Activated CD4-positive, alpha-beta memory T cell treated with anti-CD3 and anti-CD28 coated beads, Interleukin-2, amount 10 ng/mL, durations not matched to agents 7 days and 5 days (primary cell): Measurements from ENCODE around the gene ABCC1. TPM values are rescaled to one million over a fixed set of nuclear protein-coding genes. Genes with fewer than 3 reads are reported as not detected.
"Not testable (repeated sequence)": the region's sequence is repeated elsewhere in the genome, so short reads cannot be mapped to it uniquely, and the experiment has no call there.

Experiments used
- CTCF ChIA-PET: fragments of 350-600 bp; sonication (Branson Sonifier 250); formaldehyde crosslinking; loops from one replicate; lab custom pipeline; 2021; ENCODE audit warnings: antibody characterized with exemption, inconsistent platforms; lab: Charles Lee
- POLR2A ChIA-PET: fragments of 350-600 bp; sonication (Branson Sonifier 250); formaldehyde crosslinking; loops from one replicate; lab custom pipeline; 2021; ENCODE audit warnings: antibody characterized with exemption; lab: Charles Lee
- DNase-seq: peaks from one replicate; pipeline ENCODE4 v3.0.0-alpha.2; 2020
- H3K27ac Mint-ChIP-seq: one replicate; pipeline ENCODE4 v1.8.0; 2021; ENCODE audit warnings: mild to moderate bottlenecking, mixed read lengths
- H3K27me3 Mint-ChIP-seq: one replicate; pipeline ENCODE4 v1.8.0; 2021; ENCODE audit warnings: mixed read lengths
- H3K36me3 Mint-ChIP-seq: one replicate; pipeline ENCODE4 v1.8.0; 2021; ENCODE audit warnings: low read depth, mixed read lengths
- H3K4me1 Mint-ChIP-seq: one replicate; pipeline ENCODE4 v1.8.0; 2021; ENCODE audit warnings: mixed read lengths
- H3K4me3 Mint-ChIP-seq: one replicate; pipeline ENCODE4 v1.8.0; 2021; ENCODE audit warnings: mild to moderate bottlenecking, mixed read lengths
- H3K9me3 Mint-ChIP-seq: one replicate; pipeline ENCODE4 v1.8.0; 2021; ENCODE audit warnings: mixed read lengths
- total RNA-seq, 2 experiments: library from RNA; stranded (reverse); gene quantifications; one replicate each; pipeline ENCODE4 v1.2.3, GENCODE V29; 2021

The ABCC1 gene
- total RNA-seq, 2 experiments from 2014 or later: 41.4 to 44.2 TPM

DNA sequence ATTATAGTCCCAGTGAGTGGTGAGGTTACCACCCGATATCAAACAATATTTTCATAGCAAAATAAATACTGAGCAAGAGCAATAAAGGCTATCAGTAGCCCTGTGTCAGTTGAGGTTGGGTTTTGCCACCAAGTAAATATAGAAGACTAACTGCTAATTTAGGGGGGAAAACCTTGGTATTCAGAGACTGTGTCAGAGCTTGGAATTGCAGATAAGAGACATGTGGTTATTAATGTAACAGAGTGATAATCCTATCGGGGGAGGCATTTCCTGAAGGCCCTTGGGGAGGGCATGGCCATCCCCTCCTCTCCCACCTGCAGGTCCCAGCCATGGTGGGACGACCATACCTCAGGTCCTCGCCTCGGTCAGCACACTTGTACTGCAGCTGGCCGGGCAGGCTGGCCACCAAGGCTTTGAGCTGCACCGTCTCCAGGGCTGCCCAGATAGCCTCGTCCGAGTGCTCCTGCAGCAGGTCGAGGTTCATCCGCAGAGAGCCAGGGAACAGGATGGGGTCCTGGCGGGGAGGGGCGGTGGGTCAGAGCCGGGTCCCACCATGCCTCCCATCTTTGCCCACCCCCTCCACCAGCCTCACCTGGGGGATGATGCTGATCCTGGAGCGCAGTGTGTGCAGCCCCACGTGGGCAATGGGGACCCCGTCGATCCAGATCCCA lies 205.0 kb downstream of the ABCC1 start:
- Mint-ChIP-seq H3K36me3 (no peaks in the 10 kb centered on the region), H3K9me3 (peaks cover 12% of the 10 kb centered on the region), H3K27ac (no peak overlapping the region), H3K27me3 (peaks cover 2% of the 10 kb centered on the region), H3K4me3 (no peak overlapping the region), H3K4me1 (no peaks in the 10 kb centered on the region)
- ChIA-PET CTCF (no interaction called here), POLR2A (no interaction called here)
- no peak for DNase-seq

DNA sequence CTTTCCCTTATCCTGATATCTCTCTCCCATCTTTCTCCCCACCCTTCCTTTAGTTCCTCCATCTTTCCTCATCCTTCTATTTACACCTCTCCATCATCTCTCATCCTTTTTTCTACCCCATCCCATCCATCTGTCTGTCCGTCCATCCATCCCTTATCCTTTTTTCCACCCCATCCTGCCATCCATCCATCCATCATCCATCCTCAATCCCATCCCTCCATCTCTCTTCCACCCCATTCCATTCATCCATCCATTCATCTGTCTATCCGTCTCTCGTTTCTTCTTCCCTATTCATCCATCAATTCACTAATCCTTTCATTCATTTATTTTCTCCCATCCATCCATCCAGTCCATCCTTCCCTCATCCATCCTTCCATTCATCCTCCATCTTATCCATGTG lies 205.8 kb downstream of the ABCC1 start:
- POLR2A ChIA-PET: no interaction called here
- CTCF ChIA-PET: no interaction called here
- H3K9me3 Mint-ChIP-seq: peaks cover 17% of the 10 kb centered on the region
- no peaks in the 10 kb centered on the region for H3K4me1 Mint-ChIP-seq
- no peaks in the 10 kb centered on the region for H3K36me3 Mint-ChIP-seq
- H3K27ac Mint-ChIP-seq: no peak overlapping the region
- DNase-seq: no peak
- H3K4me3 Mint-ChIP-seq: no peak overlapping the region
- peaks cover 2% of the 10 kb centered on the region for H3K27me3 Mint-ChIP-seq

DNA sequence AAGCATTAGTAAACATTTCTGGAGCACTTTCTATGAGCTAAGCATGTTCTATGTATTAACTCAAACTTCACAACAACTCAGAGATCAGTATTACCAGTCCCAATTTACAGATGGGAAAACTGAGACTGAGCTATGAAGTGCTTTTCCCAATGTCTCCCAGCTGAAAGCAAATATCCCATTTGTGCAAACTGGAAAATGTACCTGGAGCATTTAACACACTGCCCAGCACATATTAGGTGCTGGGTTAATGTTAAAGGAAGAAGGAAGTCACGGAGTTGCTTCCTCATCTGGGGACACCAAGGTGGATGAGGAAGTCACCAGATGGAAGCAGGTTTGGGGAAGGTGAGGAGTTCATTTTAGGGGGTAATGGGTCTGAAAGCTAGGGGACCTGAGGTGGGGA lies 207.8 kb downstream of the ABCC1 start:
- no peak overlapping the region for H3K4me3 Mint-ChIP-seq
- H3K4me1 Mint-ChIP-seq: no peaks in the 10 kb centered on the region
- H3K36me3 Mint-ChIP-seq: no peaks in the 10 kb centered on the region
- ChIA-PET POLR2A (no interaction called here), CTCF (no interaction called here)
- no peak for DNase-seq
- peaks cover 5% of the 10 kb centered on the region for H3K27me3 Mint-ChIP-seq
- H3K9me3 Mint-ChIP-seq: peaks cover 17% of the 10 kb centered on the region
- H3K27ac Mint-ChIP-seq: no peak overlapping the region

DNA sequence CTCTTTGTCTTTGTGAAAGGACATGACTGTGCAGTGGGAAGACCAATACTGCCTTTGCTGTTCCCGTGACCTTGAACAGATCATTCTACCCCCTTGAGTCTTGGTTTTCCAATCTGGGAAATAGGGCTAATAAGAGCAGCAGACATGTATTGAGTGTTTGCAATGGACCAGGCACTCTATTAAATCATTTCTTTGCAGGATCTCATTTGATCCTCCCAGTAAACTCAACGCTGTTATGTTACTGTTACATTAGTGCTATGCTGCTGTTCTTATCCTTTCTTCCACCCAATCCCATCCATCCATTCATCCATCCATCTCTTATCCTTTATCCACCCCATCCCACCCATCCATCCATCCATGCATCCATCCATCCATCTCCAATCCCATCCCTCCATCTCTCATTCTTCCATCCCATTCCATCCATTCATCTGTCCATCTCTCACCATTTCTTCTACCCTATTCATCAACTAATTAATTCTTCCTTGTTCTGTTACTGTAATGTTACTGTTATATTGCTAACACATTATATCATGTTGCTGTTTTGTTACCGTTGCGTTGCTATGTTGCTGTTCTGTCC lies 208.8 kb downstream of the ABCC1 start:
- peaks cover 5% of the 10 kb centered on the region for H3K27me3 Mint-ChIP-seq
- no peaks in the 10 kb centered on the region for H3K36me3 Mint-ChIP-seq
- peaks cover 17% of the 10 kb centered on the region for H3K9me3 Mint-ChIP-seq
- no peaks in the 10 kb centered on the region for H3K4me1 Mint-ChIP-seq
- ChIA-PET POLR2A (no interaction called here), CTCF (no interaction called here)
- DNase-seq: no peak
- no peak overlapping the region for H3K4me3 Mint-ChIP-seq
- H3K27ac Mint-ChIP-seq: no peak overlapping the region

DNA sequence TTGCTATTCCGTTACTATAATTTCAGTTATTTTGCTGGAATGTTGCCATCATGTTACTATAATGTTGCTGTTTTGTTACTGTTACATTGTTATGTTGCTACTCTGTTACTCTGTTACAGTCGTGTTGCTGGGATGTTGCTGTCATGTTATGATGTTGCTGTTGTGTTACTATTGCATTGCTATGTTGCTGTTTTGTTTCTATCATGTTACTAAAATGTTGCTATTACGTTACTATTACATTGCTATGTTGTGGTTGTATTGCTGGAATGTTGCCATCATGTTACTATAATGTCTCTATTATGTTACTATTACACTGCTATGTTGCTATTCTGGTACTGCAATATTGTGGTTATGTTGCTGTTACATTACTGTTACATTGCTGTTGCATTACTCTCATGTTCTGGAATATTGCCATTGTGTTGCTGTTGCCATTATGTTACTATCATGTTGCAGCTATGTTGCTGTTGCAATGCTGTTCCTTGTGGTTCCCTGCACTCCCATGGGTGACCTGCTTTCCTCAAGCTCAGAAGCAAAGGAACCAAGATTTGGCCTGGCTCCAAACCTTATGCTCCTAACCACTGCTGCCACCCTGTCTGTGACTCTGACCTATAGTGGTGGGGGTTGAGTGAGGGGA lies 209.4 kb downstream of the ABCC1 start:
- H3K4me3 Mint-ChIP-seq: no peak overlapping the region
- H3K27me3 Mint-ChIP-seq: peaks cover 3% of the 10 kb centered on the region
- DNase-seq: no peak
- no peak overlapping the region for H3K27ac Mint-ChIP-seq
- ChIA-PET CTCF (no interaction called here), POLR2A (no interaction called here)
- peaks cover 17% of the 10 kb centered on the region for H3K9me3 Mint-ChIP-seq
- no peaks in the 10 kb centered on the region for H3K4me1 Mint-ChIP-seq
- H3K36me3 Mint-ChIP-seq: no peaks in the 10 kb centered on the region

DNA sequence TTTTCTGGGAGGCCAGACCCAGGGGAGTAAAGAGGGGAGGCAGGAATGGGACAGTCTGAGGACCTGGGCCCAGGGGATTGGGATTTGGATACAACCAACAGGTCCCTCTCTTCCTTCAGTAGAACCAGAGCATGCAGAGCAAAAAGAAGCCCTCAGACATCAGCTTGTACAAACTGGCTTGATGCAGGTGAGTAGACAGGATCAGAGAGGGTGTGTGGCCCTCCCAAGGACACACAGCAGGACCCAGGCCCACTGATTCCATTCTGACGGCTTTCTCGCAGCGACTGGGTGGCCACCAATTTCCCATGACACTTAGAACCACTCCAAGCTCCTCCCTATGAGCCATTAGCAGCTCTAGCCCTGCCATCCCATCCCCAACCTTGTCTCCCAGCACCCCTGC lies 210.2 kb downstream of the ABCC1 start:
- Mint-ChIP-seq H3K27me3 (peaks cover 3% of the 10 kb centered on the region), H3K4me3 (no peak overlapping the region), H3K27ac (no peak overlapping the region), H3K4me1 (no peaks in the 10 kb centered on the region), H3K9me3 (peaks cover 17% of the 10 kb centered on the region), H3K36me3 (no peaks in the 10 kb centered on the region)
- ChIA-PET POLR2A (no interaction called here), CTCF (no interaction called here)
- DNase-seq: no peak

DNA sequence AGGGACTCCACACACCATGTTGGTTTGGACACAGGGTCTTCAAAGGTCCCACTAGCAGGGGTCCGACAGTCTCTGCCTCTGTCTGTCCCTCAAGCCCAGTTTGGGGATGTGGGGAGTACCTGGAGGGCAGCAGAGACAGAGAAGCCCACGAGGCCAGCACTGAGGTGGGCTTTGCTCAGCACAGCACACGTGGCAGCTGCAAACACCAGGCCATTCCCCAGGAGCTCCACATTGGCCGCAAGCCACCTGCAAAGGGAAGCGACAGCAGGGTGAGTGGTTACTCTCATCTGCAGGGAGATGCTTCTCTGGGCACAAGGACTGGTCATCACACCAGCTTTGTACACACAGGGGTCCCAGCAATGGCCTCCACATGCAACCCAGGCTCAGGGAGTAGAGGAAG lies 211.9 kb downstream of the ABCC1 start:
- ChIA-PET POLR2A (no interaction called here), CTCF (interaction anchor here (0.6 kb wide), 1 partner anchor 407 kb away, joined by 3 read pairs; no protein-coding TSS in a partner anchor)
- Mint-ChIP-seq H3K9me3 (peaks cover 17% of the 10 kb centered on the region), H3K4me1 (no peaks in the 10 kb centered on the region), H3K4me3 (no peak overlapping the region), H3K27me3 (peaks cover 3% of the 10 kb centered on the region), H3K27ac (no peak overlapping the region), H3K36me3 (no peaks in the 10 kb centered on the region)
- DNase-seq: no peak

DNA sequence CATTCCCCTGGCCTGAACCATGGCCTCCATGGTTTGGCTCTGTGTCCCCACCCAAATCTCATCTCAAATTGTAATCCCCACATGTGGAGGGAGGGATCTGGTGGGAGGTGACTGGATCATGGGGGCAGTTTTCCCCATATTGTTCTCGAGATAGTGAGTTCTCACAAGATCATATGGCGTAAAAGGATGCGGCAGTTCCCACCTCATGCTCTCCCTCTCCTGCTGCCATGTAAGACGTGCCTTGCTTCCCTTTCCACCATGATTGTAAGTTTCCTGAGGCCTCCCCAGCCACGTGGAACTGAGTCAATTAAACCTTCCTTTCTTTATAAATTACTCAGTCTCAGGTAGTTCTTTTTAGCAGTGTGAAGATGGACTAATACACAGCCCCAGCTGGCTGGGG lies 212.4 kb downstream of the ABCC1 start:
- H3K36me3 Mint-ChIP-seq, POLR2A ChIA-PET, H3K4me1 Mint-ChIP-seq, H3K27me3 Mint-ChIP-seq, CTCF ChIA-PET, H3K4me3 Mint-ChIP-seq, DNase-seq, H3K27ac Mint-ChIP-seq: not testable (repeated sequence)
- peaks cover 17% of the 10 kb centered on the region for H3K9me3 Mint-ChIP-seq

DNA sequence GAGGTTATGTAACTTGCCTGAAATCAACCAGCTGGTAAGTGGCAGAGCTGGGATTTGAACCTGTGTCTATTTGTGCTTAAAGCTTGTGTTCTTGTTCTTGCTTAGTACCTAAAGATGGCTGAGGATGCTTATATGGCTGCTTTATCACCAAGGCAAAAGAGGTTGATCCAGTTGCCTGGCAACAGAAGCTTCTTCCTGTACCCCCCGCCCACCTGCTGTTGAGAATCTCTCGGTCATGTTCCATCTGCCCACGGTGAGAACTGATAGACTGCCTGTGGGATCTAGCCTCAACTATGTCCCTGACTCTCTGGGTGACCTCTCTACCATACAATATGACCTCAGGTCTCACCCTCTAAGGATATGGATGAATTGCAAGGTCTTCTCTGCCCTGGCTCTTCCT lies 213.2 kb downstream of the ABCC1 start:
- H3K4me1 Mint-ChIP-seq: no peaks in the 10 kb centered on the region
- H3K27ac Mint-ChIP-seq: no peak overlapping the region
- no peaks in the 10 kb centered on the region for H3K36me3 Mint-ChIP-seq
- no peak overlapping the region for H3K4me3 Mint-ChIP-seq
- no peak for DNase-seq
- peaks cover 3% of the 10 kb centered on the region for H3K27me3 Mint-ChIP-seq
- CTCF ChIA-PET: no interaction called here
- H3K9me3 Mint-ChIP-seq: peaks cover 17% of the 10 kb centered on the region
- POLR2A ChIA-PET: no interaction called here

DNA sequence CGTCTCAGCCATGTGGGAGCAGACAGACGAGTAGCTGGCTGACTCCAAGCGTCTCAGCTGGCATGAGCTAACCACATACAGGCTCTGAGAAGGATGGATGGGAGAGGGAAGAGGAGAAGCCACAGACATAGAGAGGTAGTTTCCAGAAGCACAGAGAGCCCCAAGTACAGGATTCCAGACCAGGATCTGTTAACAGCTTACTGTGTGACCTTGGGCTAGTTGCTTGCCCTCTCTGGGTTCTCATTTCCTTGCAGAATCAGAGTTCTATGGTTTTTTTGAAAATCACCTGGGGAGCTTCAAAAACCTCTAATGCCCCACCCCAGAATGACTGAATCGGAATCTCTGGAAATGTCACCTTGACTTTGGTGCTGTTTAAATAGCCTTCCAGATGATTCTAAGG lies 213.7 kb downstream of the ABCC1 start:
- no peaks in the 10 kb centered on the region for H3K4me1 Mint-ChIP-seq
- no peak overlapping the region for H3K27ac Mint-ChIP-seq
- CTCF ChIA-PET: no interaction called here
- H3K9me3 Mint-ChIP-seq: peaks cover 15% of the 10 kb centered on the region
- no peak overlapping the region for H3K4me3 Mint-ChIP-seq
- H3K36me3 Mint-ChIP-seq: no peaks in the 10 kb centered on the region
- no peak for DNase-seq
- POLR2A ChIA-PET: no interaction called here
- H3K27me3 Mint-ChIP-seq: peaks cover 3% of the 10 kb centered on the region

DNA sequence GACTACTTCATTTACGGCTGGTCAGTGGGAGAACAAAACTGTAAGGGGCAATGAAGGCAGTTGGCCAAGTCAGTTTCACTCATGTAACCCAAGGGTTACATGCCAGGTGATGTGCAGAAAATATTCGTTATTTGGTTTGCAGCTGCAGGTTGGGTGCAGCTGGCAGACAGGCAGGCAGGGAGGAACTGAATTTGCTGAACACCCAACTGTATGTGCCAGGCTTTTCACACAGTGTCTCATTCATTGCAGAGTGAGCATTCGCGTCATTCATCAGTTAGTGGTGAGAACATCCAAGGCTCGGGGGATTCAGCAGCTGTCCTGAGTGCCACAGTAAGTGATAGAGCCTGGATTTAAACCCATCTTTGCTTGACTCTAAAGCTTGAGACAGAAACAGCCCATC lies 214.2 kb downstream of the ABCC1 start:
- no peak overlapping the region for H3K27ac Mint-ChIP-seq
- no peak for DNase-seq
- peaks cover 11% of the 10 kb centered on the region for H3K9me3 Mint-ChIP-seq
- H3K4me1 Mint-ChIP-seq: no peaks in the 10 kb centered on the region
- H3K36me3 Mint-ChIP-seq: no peaks in the 10 kb centered on the region
- CTCF ChIA-PET: no interaction called here
- POLR2A ChIA-PET: no interaction called here
- no peak overlapping the region for H3K4me3 Mint-ChIP-seq
- H3K27me3 Mint-ChIP-seq: peaks cover 3% of the 10 kb centered on the region

DNA sequence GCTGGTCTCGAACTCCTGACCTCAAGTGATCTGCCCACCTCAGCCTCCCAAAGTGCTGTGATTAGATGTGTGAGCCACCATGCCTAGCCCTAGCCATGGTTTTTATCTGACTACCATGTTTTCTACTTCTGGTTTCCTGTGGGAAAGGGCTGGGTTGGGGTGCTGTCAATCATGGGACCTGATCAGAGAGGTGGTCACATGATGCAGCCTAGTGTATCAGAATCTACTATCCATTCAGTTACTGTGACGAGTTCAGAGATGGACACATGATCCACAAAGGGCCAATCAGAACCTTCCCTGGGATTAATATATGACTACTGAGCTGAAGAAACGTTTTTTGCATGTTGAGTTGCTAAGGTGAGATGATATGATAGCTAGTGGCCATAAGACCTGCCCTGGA lies 214.8 kb downstream of the ABCC1 start:
- H3K27ac Mint-ChIP-seq: no peak overlapping the region
- no peak overlapping the region for H3K4me3 Mint-ChIP-seq
- H3K9me3 Mint-ChIP-seq: peaks cover 5% of the 10 kb centered on the region
- ChIA-PET POLR2A (no interaction called here), CTCF (no interaction called here)
- no peak for DNase-seq
- H3K36me3 Mint-ChIP-seq: no peaks in the 10 kb centered on the region
- peaks cover 3% of the 10 kb centered on the region for H3K27me3 Mint-ChIP-seq
- H3K4me1 Mint-ChIP-seq: no peaks in the 10 kb centered on the region

DNA sequence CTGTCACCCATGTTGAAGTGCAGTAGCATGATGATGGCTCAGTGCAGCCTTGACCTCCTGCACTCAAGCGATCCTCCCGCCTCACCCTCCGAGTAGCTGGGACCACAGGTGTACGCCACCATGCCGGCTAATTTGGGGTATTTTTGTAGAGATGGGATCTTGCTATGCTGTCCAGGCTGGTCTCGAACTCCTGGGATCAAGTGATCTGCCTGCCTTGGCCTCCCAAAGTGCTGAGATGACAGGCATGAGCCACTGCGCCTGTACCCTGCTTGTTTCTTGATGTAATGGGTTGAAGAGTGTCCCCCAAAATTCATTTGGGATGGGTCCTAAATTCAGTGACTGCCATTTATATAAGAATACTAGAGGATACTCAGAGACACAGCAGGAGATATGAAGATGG lies 216.7 kb downstream of the ABCC1 start:
- H3K27me3 Mint-ChIP-seq: peaks cover 3% of the 10 kb centered on the region
- H3K4me3 Mint-ChIP-seq: no peak overlapping the region
- ChIA-PET POLR2A (no interaction called here), CTCF (no interaction called here)
- H3K4me1 Mint-ChIP-seq: no peaks in the 10 kb centered on the region
- no peaks in the 10 kb centered on the region for H3K9me3 Mint-ChIP-seq
- no peak for DNase-seq
- H3K27ac Mint-ChIP-seq: no peak overlapping the region
- H3K36me3 Mint-ChIP-seq: no peaks in the 10 kb centered on the region

DNA sequence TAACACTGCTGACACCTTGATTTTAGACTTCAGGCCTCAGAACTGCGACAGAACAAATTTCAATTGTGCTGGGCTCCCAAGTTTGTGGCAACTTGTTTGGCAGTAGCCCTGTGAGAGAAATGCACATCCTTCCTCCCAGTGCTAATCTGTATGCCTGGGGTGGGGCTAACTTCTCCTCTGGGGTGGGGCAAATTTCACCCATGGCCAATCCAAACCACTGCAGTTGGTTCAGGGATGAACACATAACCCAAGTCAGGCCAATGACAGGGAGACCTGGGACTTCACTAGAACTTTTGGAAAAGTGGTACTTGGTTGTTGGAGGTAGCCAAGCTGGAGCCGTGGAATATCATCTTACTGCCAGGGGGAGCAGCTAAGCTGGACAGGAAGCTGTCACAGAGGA lies 217.5 kb downstream of the ABCC1 start:
- ChIA-PET CTCF (interaction anchor here (0.9 to 1.0 kb wide), 2 partner anchors 19 to 346 kb away, joined by 3 read pairs; no protein-coding TSS in a partner anchor), POLR2A (no interaction called here)
- Mint-ChIP-seq H3K27ac (no peak overlapping the region), H3K9me3 (no peaks in the 10 kb centered on the region), H3K36me3 (no peaks in the 10 kb centered on the region), H3K27me3 (peaks cover under 1% of the 10 kb centered on the region), H3K4me1 (no peaks in the 10 kb centered on the region), H3K4me3 (no peak overlapping the region)
- no peak for DNase-seq
